BE2C (cell line): ENCODE results near the gene MSH2.
"Not testable (repeated sequence)": the region's sequence is repeated elsewhere in the genome, so short reads cannot be mapped to it uniquely, and the experiment has no call there.

Experiments used
- DNase-seq: peaks from one replicate; pipeline ENCODE4 v3.0.0-alpha.2; 2020
- H3K27me3 ChIP-seq: fragments of 250-450 bp; sonication (Bioruptor Pico); 2 replicates; pipeline ENCODE4 v1.5.1; 2020; ENCODE audit warnings: mild to moderate bottlenecking
- H3K36me3 ChIP-seq: fragments of 250-450 bp; sonication (Bioruptor Pico); 2 replicates; pipeline ENCODE4 v1.5.1; 2020; ENCODE audit warnings: mild to moderate bottlenecking
- H3K4me1 ChIP-seq: fragments of 250-450 bp; sonication (Bioruptor Pico); 2 replicates; pipeline ENCODE4 v1.5.1; 2020
- H3K4me3 ChIP-seq: 2 replicates; pipeline ENCODE4 v1.5.1; 2011; ENCODE audit warnings: low read depth, low read length
- H3K9me3 ChIP-seq: fragments of 250-450 bp; sonication (Bioruptor Pico); 2 replicates; pipeline ENCODE4 v1.5.1; 2020
- TF ChIP-seq, protein P1 (sequence below): IDR thresholded peaks from 2 replicates; pipeline ENCODE4 v1.5.1; 2012; ENCODE audit warnings: mild to moderate bottlenecking, low read depth, low read length

MSH2 gene

DNA sequence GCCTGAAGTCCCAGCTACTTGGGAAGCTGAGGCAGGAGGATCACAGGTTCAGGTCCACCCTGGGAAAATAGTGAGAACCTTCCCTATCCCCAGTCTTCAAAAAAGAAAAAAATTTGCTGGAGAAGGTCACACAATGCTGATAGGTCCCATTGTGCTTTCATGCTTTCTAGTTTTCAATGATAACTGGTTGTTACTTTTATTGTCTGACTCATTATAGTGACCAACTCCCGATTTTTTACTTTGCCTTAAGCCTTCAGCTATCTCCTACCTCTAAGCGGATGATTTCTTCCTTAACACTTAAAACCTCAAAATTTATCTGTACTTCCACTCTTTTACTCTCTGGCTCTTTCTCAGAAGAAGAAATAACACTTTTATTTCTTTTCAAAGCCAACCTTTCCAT, 17.3 kb downstream of the MSH2 start:
- TF ChIP-seq, protein P1, sequence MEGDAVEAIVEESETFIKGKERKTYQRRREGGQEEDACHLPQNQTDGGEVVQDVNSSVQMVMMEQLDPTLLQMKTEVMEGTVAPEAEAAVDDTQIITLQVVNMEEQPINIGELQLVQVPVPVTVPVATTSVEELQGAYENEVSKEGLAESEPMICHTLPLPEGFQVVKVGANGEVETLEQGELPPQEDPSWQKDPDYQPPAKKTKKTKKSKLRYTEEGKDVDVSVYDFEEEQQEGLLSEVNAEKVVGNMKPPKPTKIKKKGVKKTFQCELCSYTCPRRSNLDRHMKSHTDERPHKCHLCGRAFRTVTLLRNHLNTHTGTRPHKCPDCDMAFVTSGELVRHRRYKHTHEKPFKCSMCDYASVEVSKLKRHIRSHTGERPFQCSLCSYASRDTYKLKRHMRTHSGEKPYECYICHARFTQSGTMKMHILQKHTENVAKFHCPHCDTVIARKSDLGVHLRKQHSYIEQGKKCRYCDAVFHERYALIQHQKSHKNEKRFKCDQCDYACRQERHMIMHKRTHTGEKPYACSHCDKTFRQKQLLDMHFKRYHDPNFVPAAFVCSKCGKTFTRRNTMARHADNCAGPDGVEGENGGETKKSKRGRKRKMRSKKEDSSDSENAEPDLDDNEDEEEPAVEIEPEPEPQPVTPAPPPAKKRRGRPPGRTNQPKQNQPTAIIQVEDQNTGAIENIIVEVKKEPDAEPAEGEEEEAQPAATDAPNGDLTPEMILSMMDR, result no peak
- no peak overlapping the region for H3K4me3 ChIP-seq
- peaks cover 65% of the 10 kb centered on the region for H3K36me3 ChIP-seq
- DNase-seq, result no peak
- no peaks in the 10 kb centered on the region for H3K4me1 ChIP-seq
- H3K9me3 ChIP-seq, result no peaks in the 10 kb centered on the region
- no peaks in the 10 kb centered on the region for H3K27me3 ChIP-seq

- peaks cover 62% of the 10 kb centered on the region for H3K36me3 ChIP-seq
- H3K27me3 ChIP-seq, H3K9me3 ChIP-seq, DNase-seq, H3K4me1 ChIP-seq, H3K4me3 ChIP-seq: not testable (repeated sequence)
These were observed 17.7 kb downstream of the MSH2 start for GRCh38 chr2:47420683-47421082.

DNA sequence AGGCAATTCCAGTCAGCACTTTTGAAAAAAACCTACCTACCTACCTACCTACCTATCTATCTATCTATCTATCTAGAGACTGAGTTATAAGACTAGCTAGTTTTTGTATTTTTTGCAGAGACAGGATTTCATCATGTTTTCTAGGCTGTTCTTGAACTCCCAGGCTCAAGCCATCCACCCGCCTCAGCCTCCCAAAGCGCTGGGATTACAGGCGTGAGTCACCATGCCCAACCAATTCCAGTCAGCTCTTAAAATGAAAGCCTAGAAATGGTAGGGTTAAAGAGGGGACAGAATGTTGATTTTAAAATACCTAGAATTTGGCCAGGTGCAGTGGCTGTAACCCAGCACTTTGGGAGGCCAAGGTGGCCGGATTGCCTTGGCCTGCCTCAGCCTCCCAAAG, 19.1 kb downstream of the MSH2 start:
- Histone ChIP-seq H3K27me3 (no peaks in the 10 kb centered on the region), H3K4me3 (no peak overlapping the region), H3K36me3 (peaks cover 57% of the 10 kb centered on the region), H3K9me3 (no peaks in the 10 kb centered on the region), H3K4me1 (no peaks in the 10 kb centered on the region)
- TF ChIP-seq, protein P1, result no peak
- DNase-seq, result no peak

- Histone ChIP-seq H3K27me3 (no peaks in the 10 kb centered on the region), H3K36me3 (peaks cover 54% of the 10 kb centered on the region), H3K9me3 (no peaks in the 10 kb centered on the region), H3K4me3 (no peak overlapping the region), H3K4me1 (no peaks in the 10 kb centered on the region)
- TF ChIP-seq, protein P1, result no peak
- no peak for DNase-seq
These were observed 19.6 kb downstream of the MSH2 start for GRCh38 chr2:47422560-47422959.

- TF ChIP-seq, protein P1, result no peak
- H3K36me3 ChIP-seq, result peaks cover 57% of the 10 kb centered on the region
These were observed 23.8 kb downstream of the MSH2 start for GRCh38 chr2:47426786-47427185.

GRCh38 chr2:47429795-47430194, 26.8 kb downstream of the MSH2 start:
- Histone ChIP-seq H3K9me3 (no peaks in the 10 kb centered on the region), H3K4me3 (no peak overlapping the region), H3K27me3 (no peaks in the 10 kb centered on the region), H3K4me1 (no peaks in the 10 kb centered on the region), H3K36me3 (peaks cover 52% of the 10 kb centered on the region)
- no peak for DNase-seq
- TF ChIP-seq, protein P1, result no peak

More at GRCh38 chr2:47426786-47427185, 23.8 kb downstream of the MSH2 start:
- Histone ChIP-seq H3K27me3 (no peaks in the 10 kb centered on the region), H3K4me3 (no peak overlapping the region), H3K9me3 (no peaks in the 10 kb centered on the region), H3K4me1 (no peaks in the 10 kb centered on the region)
- DNase-seq, result no peak

DNA sequence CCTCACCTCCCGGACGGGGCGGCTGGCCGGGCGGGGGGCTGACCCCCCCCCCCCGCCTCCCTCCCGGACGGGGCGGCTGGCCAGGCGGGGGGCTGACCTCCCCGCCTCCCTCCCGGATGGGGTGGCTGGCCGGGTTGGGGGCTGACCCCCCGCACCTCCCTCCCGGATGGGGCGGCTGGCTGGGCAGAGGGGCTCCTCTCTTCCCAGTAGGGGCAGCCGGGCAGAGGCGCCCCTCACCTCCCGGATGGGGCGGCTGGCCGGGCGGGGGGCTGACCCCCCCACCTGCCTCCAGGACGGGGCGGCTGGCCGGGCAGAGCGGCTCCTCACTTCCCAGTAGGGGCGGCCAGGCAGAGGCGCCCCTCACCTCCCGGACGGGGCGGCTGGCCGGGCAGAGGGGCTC, 30.1 kb downstream of the MSH2 start:
- H3K36me3 ChIP-seq, result peaks cover 44% of the 10 kb centered on the region
- not testable (repeated sequence) for H3K9me3 ChIP-seq, DNase-seq, H3K27me3 ChIP-seq, H3K4me1 ChIP-seq, H3K4me3 ChIP-seq

GRCh38 chr2:47433445-47433844, 30.5 kb downstream of the MSH2 start:
- H3K9me3 ChIP-seq, H3K4me1 ChIP-seq, DNase-seq, H3K27me3 ChIP-seq, H3K4me3 ChIP-seq: not testable (repeated sequence)
- H3K36me3 ChIP-seq, result peaks cover 46% of the 10 kb centered on the region
